Endothelial cell of umbilical vein (primary cell): ENCODE results near the gene FOXP1.

Experiments
- EZH2 ChIP-seq: IDR thresholded peaks from 2 replicates; pipeline ENCODE4 v1.6.1; 2012; ENCODE audit warnings: borderline replicate concordance, low read depth, mild to moderate bottlenecking, moderate library complexity, low read length, inconsistent platforms; ENCODE audit not compliant: severe bottlenecking
- FOS ChIP-seq: IDR thresholded peaks from 2 replicates; pipeline ENCODE4 v1.6.1; 2011; ENCODE audit warnings: mild to moderate bottlenecking, low read length, moderate library complexity, borderline replicate concordance; ENCODE audit not compliant: insufficient read depth
- GATA2 ChIP-seq: IDR thresholded peaks from 2 replicates; pipeline ENCODE4 v1.7.0; 2011; ENCODE audit warnings: low read depth, mild to moderate bottlenecking, moderate library complexity, mixed read lengths, low read length; ENCODE audit not compliant: insufficient read length, insufficient read depth
- JUN ChIP-seq: IDR thresholded peaks from 2 replicates; pipeline ENCODE4 v1.6.1; 2011; ENCODE audit warnings: borderline replicate concordance, low read depth; ENCODE audit not compliant: insufficient read length, insufficient read depth
- MYC ChIP-seq: IDR thresholded peaks from one replicate; pipeline ENCODE4 v1.6.1; 2011; ENCODE audit warnings: mild to moderate bottlenecking, low read depth, low read length
- POLR2A ChIP-seq: IDR thresholded peaks from 2 replicates; pipeline ENCODE4 v1.6.1; 2012; ENCODE audit warnings: low read depth, mild to moderate bottlenecking, control low read depth, low read length
- POLR2AphosphoS5 ChIP-seq: IDR thresholded peaks from 2 replicates; pipeline ENCODE4 v1.6.1; 2012; ENCODE audit warnings: low read depth, mild to moderate bottlenecking, control low read depth, low read length, moderate library complexity; ENCODE audit not compliant: insufficient read depth
- TF ChIP-seq, protein P1 (sequence below), 2 donors: IDR thresholded peaks; 1 replicate in 1 of 2; 2 replicates in 1 of 2; pipeline ENCODE4 v1.5.1; 2011; ENCODE audit warnings: low read length in 2 of 2, mild to moderate bottlenecking in 2 of 2, moderate library complexity in 2 of 2, control low read depth in 1 of 2, inconsistent platforms in 1 of 2, low read depth in 1 of 2; ENCODE audit not compliant: insufficient read depth in 1 of 2; ENCODE audit errors: extremely low read depth in 1 of 2
- TF ChIP-seq, protein P2 (sequence below): IDR thresholded peaks from 2 replicates; pipeline ENCODE4 v1.6.1; 2011; ENCODE audit not compliant: insufficient read depth, insufficient read length

DNA sequence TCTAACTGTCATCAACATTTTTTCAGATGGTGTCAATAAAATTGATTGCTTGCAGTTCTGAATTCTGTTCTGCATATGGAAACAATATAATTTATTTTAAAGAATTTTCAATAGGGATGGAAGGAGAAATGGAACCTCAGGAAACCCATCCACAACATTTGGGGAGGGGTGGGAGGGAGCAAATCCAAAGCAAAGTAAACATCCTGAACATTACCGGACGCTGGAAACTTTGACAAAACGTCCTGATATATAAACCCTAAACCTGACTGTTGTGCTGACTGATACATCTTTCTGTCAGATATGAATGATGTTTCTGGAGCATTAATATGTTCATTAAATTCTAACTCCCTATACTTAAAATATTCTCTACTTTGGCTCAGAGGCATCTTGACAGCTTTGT is 479.0 kb downstream of the FOXP1 start:
- TF ChIP-seq EZH2 (no peak), POLR2A (no peak), JUN (no peak), POLR2AphosphoS5 (no peak), MYC (no peak), GATA2 (no peak), FOS (no peak)
- TF ChIP-seq, protein P1, sequence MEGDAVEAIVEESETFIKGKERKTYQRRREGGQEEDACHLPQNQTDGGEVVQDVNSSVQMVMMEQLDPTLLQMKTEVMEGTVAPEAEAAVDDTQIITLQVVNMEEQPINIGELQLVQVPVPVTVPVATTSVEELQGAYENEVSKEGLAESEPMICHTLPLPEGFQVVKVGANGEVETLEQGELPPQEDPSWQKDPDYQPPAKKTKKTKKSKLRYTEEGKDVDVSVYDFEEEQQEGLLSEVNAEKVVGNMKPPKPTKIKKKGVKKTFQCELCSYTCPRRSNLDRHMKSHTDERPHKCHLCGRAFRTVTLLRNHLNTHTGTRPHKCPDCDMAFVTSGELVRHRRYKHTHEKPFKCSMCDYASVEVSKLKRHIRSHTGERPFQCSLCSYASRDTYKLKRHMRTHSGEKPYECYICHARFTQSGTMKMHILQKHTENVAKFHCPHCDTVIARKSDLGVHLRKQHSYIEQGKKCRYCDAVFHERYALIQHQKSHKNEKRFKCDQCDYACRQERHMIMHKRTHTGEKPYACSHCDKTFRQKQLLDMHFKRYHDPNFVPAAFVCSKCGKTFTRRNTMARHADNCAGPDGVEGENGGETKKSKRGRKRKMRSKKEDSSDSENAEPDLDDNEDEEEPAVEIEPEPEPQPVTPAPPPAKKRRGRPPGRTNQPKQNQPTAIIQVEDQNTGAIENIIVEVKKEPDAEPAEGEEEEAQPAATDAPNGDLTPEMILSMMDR (IDR thresholded peaks at IDR 0.05; ENCODE audit: extremely low read depth in 1 of 2, insufficient read depth in 1 of 2, low read depth in 1 of 2, low read length in 2 of 2), result no peak
- TF ChIP-seq, protein P2, sequence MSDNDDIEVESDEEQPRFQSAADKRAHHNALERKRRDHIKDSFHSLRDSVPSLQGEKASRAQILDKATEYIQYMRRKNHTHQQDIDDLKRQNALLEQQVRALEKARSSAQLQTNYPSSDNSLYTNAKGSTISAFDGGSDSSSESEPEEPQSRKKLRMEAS, result no peak
